Chondrocyte (in vitro differentiated cells): ENCODE results near the gene A2M. TPM values are rescaled to one million over a fixed set of nuclear protein-coding genes. Genes with fewer than 3 reads are reported as not detected.

Experiments
- DNase-seq: peaks from one replicate; pipeline ENCODE4 v3.0.0; 2021; ENCODE audit warnings: mixed read lengths, low spot score
- H3K27ac Mint-ChIP-seq: one replicate; pipeline ENCODE4 v1.8.0; 2021; ENCODE audit warnings: mild to moderate bottlenecking, moderate library complexity, mixed read lengths; ENCODE audit not compliant: unreplicated experiment
- H3K27me3 Mint-ChIP-seq: 2 replicates; pipeline ENCODE4 v1.8.0; 2021; ENCODE audit warnings: low read depth, mixed read lengths
- H3K36me3 Mint-ChIP-seq: 2 replicates; pipeline ENCODE4 v1.8.0; 2021; ENCODE audit warnings: low read depth, mixed read lengths
- H3K4me1 Mint-ChIP-seq: 2 replicates; pipeline ENCODE4 v1.8.0; 2021; ENCODE audit warnings: low read depth, mild to moderate bottlenecking, mixed read lengths
- H3K4me3 Mint-ChIP-seq: one replicate; pipeline ENCODE4 v1.8.0; 2021; ENCODE audit warnings: mild to moderate bottlenecking, moderate library complexity, mixed read lengths; ENCODE audit not compliant: unreplicated experiment
- H3K9me3 Mint-ChIP-seq: 2 replicates; pipeline ENCODE4 v1.8.0; 2021; ENCODE audit warnings: low read depth, mixed read lengths
- CTCF ChIP-seq: fragments of 200-600 bp; sonication (generic); IDR thresholded peaks from 2 replicates; pipeline ENCODE4 v1.5.0; 2021; ENCODE audit warnings: antibody characterized with exemption, mild to moderate bottlenecking, moderate library complexity
- total RNA-seq: library from RNA; stranded (reverse); gene quantifications from 3 replicates; pipeline ENCODE4 v1.2.1, GENCODE V29; 2021

Gene A2M
- total RNA-seq, 1 donor from 2014 or later: 40.8 TPM

GRCh38 chr12:9127936-9128663 lies 12.4 kb upstream of the A2M start:
- no peaks in the 10 kb centered on the region for H3K4me1 Mint-ChIP-seq
- H3K4me3 Mint-ChIP-seq: no peak overlapping the region
- H3K27me3 Mint-ChIP-seq: no peaks in the 10 kb centered on the region
- DNase-seq: no peak
- no peak overlapping the region for H3K27ac Mint-ChIP-seq
- no peaks in the 10 kb centered on the region for H3K36me3 Mint-ChIP-seq
- peaks cover 5% of the 10 kb centered on the region for H3K9me3 Mint-ChIP-seq
- no peak for TF ChIP-seq CTCF

GRCh38 chr12:9127484-9127883 lies 11.8 kb upstream of the A2M start:
- no peak for DNase-seq
- Mint-ChIP-seq H3K27ac (no peak overlapping the region), H3K27me3 (no peaks in the 10 kb centered on the region), H3K4me3 (no peak overlapping the region), H3K4me1 (no peaks in the 10 kb centered on the region), H3K36me3 (no peaks in the 10 kb centered on the region), H3K9me3 (peaks cover 5% of the 10 kb centered on the region)
- TF ChIP-seq CTCF: no peak

GRCh38 chr12:9124383-9125031 lies 8.8 kb upstream of the A2M start:
- no peak for TF ChIP-seq CTCF
- Mint-ChIP-seq H3K4me1 (no peaks in the 10 kb centered on the region), H3K4me3 (no peak overlapping the region), H3K36me3 (no peaks in the 10 kb centered on the region), H3K27ac (no peak overlapping the region), H3K27me3 (peaks cover 2% of the 10 kb centered on the region), H3K9me3 (no peaks in the 10 kb centered on the region)
- no peak for DNase-seq

GRCh38 chr12:9123781-9124382 lies 8.2 kb upstream of the A2M start:
- Mint-ChIP-seq H3K27ac (no peak overlapping the region), H3K4me3 (no peak overlapping the region), H3K27me3 (peaks cover 2% of the 10 kb centered on the region), H3K36me3 (no peaks in the 10 kb centered on the region), H3K4me1 (no peaks in the 10 kb centered on the region), H3K9me3 (no peaks in the 10 kb centered on the region)
- TF ChIP-seq CTCF: no peak
- DNase-seq: no peak

GRCh38 chr12:9122091-9122609 lies 6.4 kb upstream of the A2M start:
- Mint-ChIP-seq H3K9me3 (no peaks in the 10 kb centered on the region), H3K4me3 (no peak overlapping the region), H3K27ac (no peak overlapping the region), H3K4me1 (no peaks in the 10 kb centered on the region), H3K27me3 (peaks cover 2% of the 10 kb centered on the region), H3K36me3 (no peaks in the 10 kb centered on the region)
- no peak for DNase-seq
- no peak for TF ChIP-seq CTCF
